ENCODE data around the gene ZKSCAN2. TPM values are rescaled to one million over a fixed set of nuclear protein-coding genes. Genes with fewer than 3 reads are reported as not detected.

ZKSCAN2 gene
- polyA plus RNA-seq, 1 donor (not counting 4 experiments of a cell fraction or from before 2014, with no cell fraction given), result 1.8 TPM

- H2AFZ ChIP-seq (ENCODE audit: control insufficient read depth, low read length), result no peak overlapping the region
- dilution Hi-C loops (cut with MboI; ENCODE audit: extremely low pct_ligation_motif_present, low sequenced_read_pairs), result no loop called here
Observed at GRCh38 chr16:25235991-25236390, 21.7 kb downstream of the ZKSCAN2 start.

GRCh38 chr16:25228372-25228771 is 29.3 kb downstream of the ZKSCAN2 start:
- H3K9me1 ChIP-seq (ENCODE audit: control insufficient read depth, extremely low read depth, insufficient read depth, low read length), result no peaks in the 10 kb centered on the region
- dilution Hi-C loops (cut with MboI; ENCODE audit: extremely low pct_ligation_motif_present, low sequenced_read_pairs), result no loop called here
- no peak overlapping the region for H3K27ac ChIP-seq (ENCODE audit: control insufficient read depth, insufficient read depth, low read length)
- H3K36me3 ChIP-seq (ENCODE audit: control insufficient read depth in 2 of 2, extremely low read depth in 1 of 2, insufficient read depth in 2 of 2, low read length in 2 of 2), result no peaks in the 10 kb centered on the region
- no peaks in the 10 kb centered on the region for H3K4me1 ChIP-seq (ENCODE audit: control insufficient read depth, extremely low read depth, insufficient read depth, low read length)
- H4K20me1 ChIP-seq (ENCODE audit: control insufficient read depth, extremely low read depth, insufficient read depth, low read length), result no peaks in the 10 kb centered on the region
- TF ChIP-seq EZH2 (IDR thresholded peaks at IDR 0.05; ENCODE audit: low read length) (no peak), CTCF (optimal IDR thresholded peaks at IDR 0.05 in 1 of 3, IDR thresholded peaks at IDR 0.05 in 1 of 3, conservative IDR thresholded peaks at IDR 0.05 in 1 of 3; ENCODE audit: extremely low read depth in 1 of 3, insufficient read depth in 2 of 3, low read length in 3 of 3) (no peak)
- no peak overlapping the region for H2AFZ ChIP-seq (ENCODE audit: control insufficient read depth, low read length)
- H3K4me3 ChIP-seq (ENCODE audit: control insufficient read depth in 2 of 3, extremely low read depth in 1 of 3, insufficient read depth in 2 of 3, low read depth in 1 of 3, low read length in 3 of 3), result no peak overlapping the region
- no peak overlapping the region for H3K4me2 ChIP-seq (ENCODE audit: control insufficient read depth, extremely low read depth, insufficient read depth, low read depth, low read length)
- FAIRE-seq (no peak), DNase-seq (ENCODE audit: low read depth, low spot score) (no peak)
- H3K9ac ChIP-seq (ENCODE audit: control insufficient read depth, extremely low read depth, insufficient read depth, low read length), result no peak overlapping the region
- H3K27me3 ChIP-seq (ENCODE audit: control insufficient read depth, extremely low read depth, insufficient read depth, low read length), result no peaks in the 10 kb centered on the region
- H3K79me2 ChIP-seq (ENCODE audit: control insufficient read depth, insufficient read depth, low read length), result no peaks in the 10 kb centered on the region
- no peaks in the 10 kb centered on the region for H3K9me3 ChIP-seq (ENCODE audit: control insufficient read depth, low read depth, low read length)

More at GRCh38 chr16:25235991-25236390, 21.7 kb downstream of the ZKSCAN2 start:
- FAIRE-seq (no peak), DNase-seq (ENCODE audit: low read depth, low spot score) (no peak)
- no peaks in the 10 kb centered on the region for H3K9me3 ChIP-seq (ENCODE audit: control insufficient read depth, low read depth, low read length)
- no peaks in the 10 kb centered on the region for H3K27me3 ChIP-seq (ENCODE audit: control insufficient read depth, extremely low read depth, insufficient read depth, low read length)
- H3K27ac ChIP-seq (ENCODE audit: control insufficient read depth, insufficient read depth, low read length), result no peak overlapping the region
- H3K4me2 ChIP-seq (ENCODE audit: control insufficient read depth, extremely low read depth, insufficient read depth, low read depth, low read length), result no peak overlapping the region
- peaks cover 0 to 3% of the 10 kb centered on the region in 2 experiments for H3K36me3 ChIP-seq (ENCODE audit: control insufficient read depth in 2 of 2, extremely low read depth in 1 of 2, insufficient read depth in 2 of 2, low read length in 2 of 2)
- H3K79me2 ChIP-seq (ENCODE audit: control insufficient read depth, insufficient read depth, low read length), result no peaks in the 10 kb centered on the region
- H3K9me1 ChIP-seq (ENCODE audit: control insufficient read depth, extremely low read depth, insufficient read depth, low read length), result no peaks in the 10 kb centered on the region
- no peaks in the 10 kb centered on the region for H4K20me1 ChIP-seq (ENCODE audit: control insufficient read depth, extremely low read depth, insufficient read depth, low read length)
- H3K4me1 ChIP-seq (ENCODE audit: control insufficient read depth, extremely low read depth, insufficient read depth, low read length), result no peaks in the 10 kb centered on the region
- H3K9ac ChIP-seq (ENCODE audit: control insufficient read depth, extremely low read depth, insufficient read depth, low read length), result no peak overlapping the region
- TF ChIP-seq EZH2 (IDR thresholded peaks at IDR 0.05; ENCODE audit: low read length), result no peak
- no peak for TF ChIP-seq CTCF (optimal IDR thresholded peaks at IDR 0.05 in 1 of 3, IDR thresholded peaks at IDR 0.05 in 1 of 3, conservative IDR thresholded peaks at IDR 0.05 in 1 of 3; ENCODE audit: extremely low read depth in 1 of 3, insufficient read depth in 2 of 3, low read length in 3 of 3)
- H3K4me3 ChIP-seq (ENCODE audit: control insufficient read depth in 2 of 3, extremely low read depth in 1 of 3, insufficient read depth in 2 of 3, low read depth in 1 of 3, low read length in 3 of 3), result no peak overlapping the region

Data from keratinocyte (primary cell).